GM19035 (cell line): ENCODE data around the gene PNLIP.

Experiments
- ATAC-seq: cut with Tn5 transposase; IDR thresholded peaks from one replicate; pipeline ENCODE4 v1.9.1; 2021; ENCODE audit not compliant: unreplicated experiment

PNLIP gene

GRCh38 chr10:116545756-116546155 is at the start of gene PNLIP:
PNLIP (plus strand) TSS chr10:116545931; CDS start chr10:116546093, 162 bp downstream.
- ATAC-seq: no peak

GRCh38 chr10:116504786-116505185 is 40.9 kb upstream of the PNLIP start:
- no peak for ATAC-seq

GRCh38 chr10:116510565-116510964 is 35.2 kb upstream of the PNLIP start:
- no peak for ATAC-seq

- no peak for ATAC-seq
Observed at GRCh38 chr10:116511365-116511764, 34.4 kb upstream of the PNLIP start.

GRCh38 chr10:116521424-116522290 is 24.1 kb upstream of the PNLIP start:
- no peak for ATAC-seq

GRCh38 chr10:116522803-116523381 is 22.8 kb upstream of the PNLIP start:
- no peak for ATAC-seq

- ATAC-seq: no peak
Observed at GRCh38 chr10:116524736-116525135, 21.0 kb upstream of the PNLIP start.

- ATAC-seq: no peak
Observed at GRCh38 chr10:116526219-116526618, 19.5 kb upstream of the PNLIP start.

GRCh38 chr10:116536810-116537209 is 8.9 kb upstream of the PNLIP start:
- no peak for ATAC-seq

GRCh38 chr10:116538456-116538855 is 7.3 kb upstream of the PNLIP start:
- no peak for ATAC-seq

- ATAC-seq: no peak
Observed at GRCh38 chr10:116538992-116539391, 6.7 kb upstream of the PNLIP start.

GRCh38 chr10:116540814-116541213 is 4.9 kb upstream of the PNLIP start:
- ATAC-seq: no peak

- ATAC-seq: no peak
Observed at GRCh38 chr10:116542007-116542677, 3.6 kb upstream of the PNLIP start.

- no peak for ATAC-seq
Observed at GRCh38 chr10:116545122-116545521, 609 bp upstream of the PNLIP start.

- ATAC-seq: no peak
Observed at GRCh38 chr10:116548301-116548700, 2.6 kb downstream of the PNLIP start.

- no peak for ATAC-seq
Observed at GRCh38 chr10:116553378-116553980, 7.7 kb downstream of the PNLIP start.

GRCh38 chr10:116554628-116555027 is 8.9 kb downstream of the PNLIP start:
- ATAC-seq: no peak

- no peak for ATAC-seq
Observed at GRCh38 chr10:116555880-116556279, 10.1 kb downstream of the PNLIP start.

- ATAC-seq: no peak
Observed at GRCh38 chr10:116557305-116557880, 11.7 kb downstream of the PNLIP start.

- ATAC-seq: no peak
Observed at GRCh38 chr10:116565534-116565933, 19.8 kb downstream of the PNLIP start.

- ATAC-seq: no peak
Observed at GRCh38 chr10:116566932-116567331, 21.2 kb downstream of the PNLIP start.
